Smooth muscle cell (in vitro differentiated cells): ENCODE data around the gene GPRC5C. TPM values are rescaled to one million over a fixed set of nuclear protein-coding genes. Genes with fewer than 3 reads are reported as not detected.

Experiments used
- DNase-seq: peaks from one replicate; lab custom pipeline; 2025; ENCODE audit not compliant: unreplicated experiment; lab: John Stamatoyannopoulos, UW
- H2AFZ ChIP-seq: fragments of 200-600 bp; sonication (generic); 2 replicates; pipeline ENCODE4 v1.6.0; 2016; ENCODE audit warnings: antibody characterized with exemption, low read depth, mild to moderate bottlenecking
- H3F3A ChIP-seq: fragments of 200-600 bp; sonication (generic); 2 replicates; pipeline ENCODE4 v1.6.0; 2017; ENCODE audit warnings: antibody characterized with exemption, low read depth
- H3K27ac ChIP-seq: fragments of 200-600 bp; sonication (generic); 2 replicates; pipeline ENCODE4 v1.5.1; 2016; ENCODE audit warnings: low read depth, mild to moderate bottlenecking
- H3K27me3 ChIP-seq: fragments of 200-600 bp; sonication (generic); 2 replicates; pipeline ENCODE4 v1.6.1; 2016; ENCODE audit warnings: low read depth, mild to moderate bottlenecking
- H3K36me3 ChIP-seq: fragments of 200-600 bp; sonication (generic); 2 replicates; pipeline ENCODE4 v1.5.1; 2016; ENCODE audit warnings: low read depth
- H3K4me1 ChIP-seq: fragments of 200-600 bp; sonication (generic); 2 replicates; pipeline ENCODE4 v1.5.1; 2016; ENCODE audit warnings: low read depth
- H3K4me2 ChIP-seq: fragments of 200-600 bp; sonication (generic); 2 replicates; pipeline ENCODE4 v1.6.0; 2016; ENCODE audit warnings: mild to moderate bottlenecking
- H3K4me3 ChIP-seq: fragments of 200-600 bp; sonication (generic); 2 replicates; pipeline ENCODE4 v1.5.1; 2016; ENCODE audit warnings: mild to moderate bottlenecking
- H3K79me2 ChIP-seq: fragments of 200-600 bp; sonication (generic); 2 replicates; pipeline ENCODE4 v1.6.0; 2016; ENCODE audit warnings: low read depth, mild to moderate bottlenecking
- H3K9ac ChIP-seq: fragments of 200-600 bp; sonication (generic); 2 replicates; pipeline ENCODE4 v1.6.0; 2016; ENCODE audit warnings: low read depth
- H3K9me3 ChIP-seq: fragments of 200-600 bp; sonication (generic); replicated peaks from 2 replicates; pipeline ENCODE4 v1.5.1; 2016; ENCODE audit warnings: low read depth
- H4K20me1 ChIP-seq: fragments of 200-600 bp; sonication (generic); 2 replicates; pipeline ENCODE4 v1.6.0; 2016; ENCODE audit warnings: low read depth
- CTCF ChIP-seq: fragments of 200-600 bp; sonication (generic); IDR thresholded peaks from 2 replicates; pipeline ENCODE4 v1.5.1; 2017; ENCODE audit warnings: borderline replicate concordance, mild to moderate bottlenecking, antibody characterized with exemption; ENCODE audit not compliant: insufficient read depth, poor library complexity, severe bottlenecking
- WGBS: methylation state at CpG from one replicate; pipeline ENCODE4 v1.1.7; 2016; ENCODE audit warnings: low lambda C conversion rate; 5-methylcytosine and 5-hydroxymethylcytosine counted together
- polyA plus RNA-seq: library from polyadenylated mRNA; unstranded; fragments of >200 nt; fragmentation: Nextera tagmentation; extraction: Ambion mirVana; gene quantifications from 2 replicates; pipeline ENCODE4 v1.2.1, GENCODE V29; 2016
- total RNA-seq: library from RNA; depleted of rRNA; stranded (reverse); fragments of >200 nt; gene quantifications from 2 replicates; pipeline ENCODE4 v1.2.3, GENCODE V29; 2014

Gene GPRC5C
- total and polyA plus RNA-seq, 2 experiments from 2014 or later = 64.5 to 96.9 TPM

- no peak for DNase-seq
- 97% methylated on average over 8 of the region's 8 CpGs for WGBS
- Histone ChIP-seq H3K36me3 (no peaks in the 10 kb centered on the region), H3K4me2 (no peak overlapping the region), H3K4me3 (no peak overlapping the region), H3K27me3 (no peaks in the 10 kb centered on the region), H3F3A (no peaks in the 10 kb centered on the region), H3K4me1 (peaks cover 3% of the 10 kb centered on the region), H3K9me3 (no peaks in the 10 kb centered on the region), H3K27ac (no peak overlapping the region), H3K79me2 (peaks cover 7% of the 10 kb centered on the region), H3K9ac (no peak overlapping the region), H2AFZ (no peak overlapping the region), H4K20me1 (peaks cover 65% of the 10 kb centered on the region)
- no peak for TF ChIP-seq CTCF
Observed at GRCh38 chr17:74443516-74444296, 11.8 kb downstream of the GPRC5C start.

DNA sequence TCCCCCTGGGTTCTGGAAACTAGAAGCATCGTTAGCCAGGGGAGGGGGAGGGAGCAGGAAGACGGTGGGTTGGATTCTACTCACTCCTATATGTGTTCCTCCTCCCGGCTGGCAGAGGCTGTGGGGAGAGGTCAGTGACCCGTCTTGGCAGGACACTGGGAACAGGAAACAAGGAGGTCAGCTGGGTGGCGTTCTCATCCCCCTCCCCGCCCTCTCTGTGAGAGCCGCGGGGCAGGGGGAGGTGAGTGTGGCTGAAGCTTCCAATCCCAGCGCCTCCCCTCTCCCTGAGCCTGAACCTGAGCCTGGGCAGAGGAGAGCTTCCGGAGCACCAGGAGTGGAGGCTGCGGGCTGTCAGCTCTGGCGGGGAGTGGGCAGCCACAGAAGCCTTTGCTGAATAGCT lies 12.5 kb downstream of the GPRC5C start:
- Histone ChIP-seq H3F3A (no peaks in the 10 kb centered on the region), H3K36me3 (no peaks in the 10 kb centered on the region), H3K4me1 (peaks cover 3% of the 10 kb centered on the region), H3K4me2 (no peak overlapping the region), H3K27ac (no peak overlapping the region), H4K20me1 (peaks cover 58% of the 10 kb centered on the region), H3K27me3 (no peaks in the 10 kb centered on the region), H3K9ac (no peak overlapping the region), H2AFZ (no peak overlapping the region), H3K79me2 (peaks cover under 1% of the 10 kb centered on the region), H3K9me3 (no peaks in the 10 kb centered on the region), H3K4me3 (no peak overlapping the region)
- TF ChIP-seq CTCF = no peak
- WGBS = 78% methylated on average over 12 of the region's 12 CpGs
- no peak for DNase-seq

- WGBS = 97% methylated on average over 7 of the region's 7 CpGs
- no peaks in the 10 kb centered on the region for H3F3A ChIP-seq
- H3K36me3 ChIP-seq = no peaks in the 10 kb centered on the region
- no peak overlapping the region for H3K9ac ChIP-seq
- TF ChIP-seq CTCF = no peak
- H3K4me2 ChIP-seq = no peak overlapping the region
- no peak for DNase-seq
- no peaks in the 10 kb centered on the region for H3K9me3 ChIP-seq
- H4K20me1 ChIP-seq = peaks cover 51% of the 10 kb centered on the region
- H3K79me2 ChIP-seq = no peaks in the 10 kb centered on the region
- H3K4me1 ChIP-seq = peaks cover 3% of the 10 kb centered on the region
- H3K27me3 ChIP-seq = no peaks in the 10 kb centered on the region
- H3K27ac ChIP-seq = no peak overlapping the region
- no peak overlapping the region for H3K4me3 ChIP-seq
- no peak overlapping the region for H2AFZ ChIP-seq
Observed at GRCh38 chr17:74445158-74445557, 13.3 kb downstream of the GPRC5C start.
